ENCODE data around the gene CAMTA1. TPM values are rescaled to one million over a fixed set of nuclear protein-coding genes. Genes with fewer than 3 reads are reported as not detected.

CAMTA1 gene
- total RNA-seq, 2 donors from 2014 or later: 55.3 to 69.5 TPM

DNA sequence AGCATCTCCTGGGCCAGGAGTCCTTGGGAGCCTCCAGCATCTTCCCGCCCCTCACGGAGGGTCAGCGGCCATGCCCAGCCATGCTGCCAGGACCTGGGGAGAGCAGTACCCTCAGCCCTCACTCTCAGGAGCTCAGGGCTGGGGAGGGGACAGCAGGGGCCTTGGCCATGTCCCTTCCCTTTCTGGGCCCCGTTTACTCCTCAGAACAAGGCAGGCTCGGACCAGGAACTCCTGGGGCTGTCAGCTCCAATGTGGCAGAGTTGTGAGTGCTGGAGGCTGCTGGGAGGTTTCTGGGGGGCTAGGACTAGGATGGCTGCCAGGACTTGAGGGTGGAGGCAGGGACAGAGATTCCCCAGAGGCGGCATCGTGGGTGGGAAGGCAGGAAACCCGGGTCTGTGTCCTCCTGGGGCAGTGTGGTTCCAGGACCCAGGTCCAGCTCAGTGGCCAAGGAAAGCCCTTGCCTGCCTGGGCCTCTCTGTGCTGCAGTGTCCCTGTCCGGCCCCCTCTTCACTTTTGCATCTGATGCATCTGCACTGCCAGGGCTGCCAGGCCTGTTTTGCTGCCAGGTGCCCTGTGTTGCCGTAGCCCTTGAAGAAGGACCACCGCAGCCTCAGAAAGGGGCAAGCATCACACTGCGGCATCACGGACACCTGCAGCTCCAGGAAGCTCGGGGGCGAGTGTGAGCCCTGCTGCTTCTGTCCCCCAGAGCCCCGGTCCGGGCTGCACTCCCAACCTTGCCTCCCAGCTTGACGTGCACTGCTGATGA is 223.9 kb downstream of the CAMTA1 start:
- ATAC-seq (no peak), DNase-seq (no peak)
- Mint-ChIP-seq H3K4me3 (no peak overlapping the region), H3K27ac (no peak overlapping the region), H3K27me3 (peaks cover 60% of the 10 kb centered on the region), H3K36me3 (ENCODE audit: low read depth) (peaks cover 3% of the 10 kb centered on the region), H3K4me1 (peaks cover 9% of the 10 kb centered on the region)
- no peaks in the 10 kb centered on the region for H3K9me3 ChIP-seq (ENCODE audit: control insufficient read depth, low read length, poor library complexity, severe bottlenecking)

GRCh38 chr1:7009741-7010525 is 224.7 kb downstream of the CAMTA1 start:
- DNase-seq (no peak), ATAC-seq (no peak)

GRCh38 chr1:7010534-7011200 is 225.4 kb downstream of the CAMTA1 start:
- H3K4me1 Mint-ChIP-seq: peaks cover 6% of the 10 kb centered on the region
- ATAC-seq: no peak
- no peak overlapping the region for H3K27ac Mint-ChIP-seq
- no peak overlapping the region for H3K4me3 Mint-ChIP-seq
- peaks cover 53% of the 10 kb centered on the region for H3K27me3 Mint-ChIP-seq
- peaks cover 3% of the 10 kb centered on the region for H3K36me3 Mint-ChIP-seq (ENCODE audit: low read depth)
- H3K9me3 ChIP-seq (ENCODE audit: control insufficient read depth, low read length, poor library complexity, severe bottlenecking): no peaks in the 10 kb centered on the region
- no peak for DNase-seq

More at GRCh38 chr1:7009741-7010525, 224.7 kb downstream of the CAMTA1 start:
- Mint-ChIP-seq H3K36me3 (ENCODE audit: low read depth) (peaks cover 3% of the 10 kb centered on the region), H3K4me3 (no peak overlapping the region), H3K4me1 (peaks cover 9% of the 10 kb centered on the region), H3K27me3 (peaks cover 59% of the 10 kb centered on the region), H3K27ac (no peak overlapping the region)
- H3K9me3 ChIP-seq (ENCODE audit: control insufficient read depth, low read length, poor library complexity, severe bottlenecking): no peaks in the 10 kb centered on the region

- Mint-ChIP-seq H3K27ac (no peak overlapping the region), H3K4me1 (peaks cover 6% of the 10 kb centered on the region), H3K36me3 (ENCODE audit: low read depth) (peaks cover 3% of the 10 kb centered on the region), H3K4me3 (no peak overlapping the region), H3K27me3 (peaks cover 44% of the 10 kb centered on the region)
- DNase-seq (no peak), ATAC-seq (no peak)
- H3K9me3 ChIP-seq (ENCODE audit: control insufficient read depth, low read length, poor library complexity, severe bottlenecking): no peaks in the 10 kb centered on the region
Measured at GRCh38 chr1:7011826-7012225, 226.6 kb downstream of the CAMTA1 start.

- H3K27ac Mint-ChIP-seq: no peak overlapping the region
- H3K27me3 Mint-ChIP-seq: peaks cover 46% of the 10 kb centered on the region
- H3K4me3 Mint-ChIP-seq: no peak overlapping the region
- DNase-seq (no peak), ATAC-seq (no peak)
- H3K36me3 Mint-ChIP-seq (ENCODE audit: low read depth): peaks cover 3% of the 10 kb centered on the region
- no peaks in the 10 kb centered on the region for H3K9me3 ChIP-seq (ENCODE audit: control insufficient read depth, low read length, poor library complexity, severe bottlenecking)
- H3K4me1 Mint-ChIP-seq: peaks cover 6% of the 10 kb centered on the region
Measured at GRCh38 chr1:7012461-7012924, 227.2 kb downstream of the CAMTA1 start.

GRCh38 chr1:7013833-7014639 is 228.8 kb downstream of the CAMTA1 start:
- H3K9me3 ChIP-seq (ENCODE audit: control insufficient read depth, low read length, poor library complexity, severe bottlenecking): no peaks in the 10 kb centered on the region
- Mint-ChIP-seq H3K27ac (no peak overlapping the region), H3K4me3 (no peak overlapping the region), H3K4me1 (peaks cover 4% of the 10 kb centered on the region), H3K36me3 (ENCODE audit: low read depth) (peaks cover 3% of the 10 kb centered on the region), H3K27me3 (peaks cover 51% of the 10 kb centered on the region)
- ATAC-seq (no peak), DNase-seq (no peak)

GRCh38 chr1:7014640-7014930 is 229.3 kb downstream of the CAMTA1 start:
- Mint-ChIP-seq H3K4me1 (peaks cover 4% of the 10 kb centered on the region), H3K36me3 (ENCODE audit: low read depth) (peaks cover 3% of the 10 kb centered on the region), H3K4me3 (no peak overlapping the region), H3K27ac (no peak overlapping the region), H3K27me3 (peaks cover 57% of the 10 kb centered on the region)
- no peaks in the 10 kb centered on the region for H3K9me3 ChIP-seq (ENCODE audit: control insufficient read depth, low read length, poor library complexity, severe bottlenecking)
- no peak for ATAC-seq
- DNase-seq: no peak

DNA sequence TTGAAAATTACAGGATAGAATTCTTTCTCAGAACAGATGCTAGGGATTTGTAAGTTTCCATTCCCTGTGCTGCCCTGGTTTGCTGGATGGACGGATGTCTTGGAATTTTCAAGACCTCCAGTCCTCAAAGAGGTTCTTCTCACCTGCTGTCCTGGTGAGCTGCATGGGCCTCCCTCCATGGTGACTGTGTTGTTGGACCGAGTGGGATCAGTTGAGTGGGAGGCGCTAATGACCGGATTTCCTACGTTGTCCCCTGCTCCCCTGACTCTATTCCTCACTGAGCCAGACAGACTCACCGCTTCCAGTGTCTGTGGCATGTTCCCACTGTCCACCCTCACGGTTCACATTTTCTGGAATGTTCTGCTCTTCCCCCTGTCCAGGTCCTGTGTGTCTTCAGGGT is 229.8 kb downstream of the CAMTA1 start:
- Mint-ChIP-seq H3K36me3 (ENCODE audit: low read depth) (peaks cover 3% of the 10 kb centered on the region), H3K27me3 (peaks cover 61% of the 10 kb centered on the region), H3K27ac (no peak overlapping the region), H3K4me3 (no peak overlapping the region), H3K4me1 (peaks cover 4% of the 10 kb centered on the region)
- H3K9me3 ChIP-seq (ENCODE audit: control insufficient read depth, low read length, poor library complexity, severe bottlenecking): no peaks in the 10 kb centered on the region
- no peak for DNase-seq
- ATAC-seq: no peak

DNA sequence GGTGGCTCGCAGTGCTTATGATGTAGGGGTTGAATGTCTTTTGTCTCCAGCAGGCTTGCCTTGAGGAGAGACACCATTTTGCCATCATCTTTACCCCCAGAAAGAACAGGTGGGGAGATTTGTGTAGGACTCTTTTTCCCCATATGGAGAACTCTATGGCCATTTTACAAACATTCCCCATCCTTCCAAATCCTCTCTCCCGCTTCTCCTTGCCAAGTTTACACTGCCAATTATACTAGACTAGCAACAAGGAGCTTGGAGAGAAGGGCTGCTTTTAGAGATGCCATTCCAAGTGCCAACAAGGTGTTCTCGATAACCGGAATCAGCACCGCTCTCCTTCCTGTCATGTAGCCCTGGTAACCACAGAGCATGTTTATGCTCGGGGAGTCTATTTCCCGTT is 233.1 kb downstream of the CAMTA1 start:
- H3K36me3 Mint-ChIP-seq (ENCODE audit: low read depth): no peaks in the 10 kb centered on the region
- DNase-seq: no peak
- H3K4me3 Mint-ChIP-seq: no peak overlapping the region
- H3K4me1 Mint-ChIP-seq: no peaks in the 10 kb centered on the region
- H3K27me3 Mint-ChIP-seq: peaks cover 67% of the 10 kb centered on the region
- ATAC-seq: no peak
- H3K9me3 ChIP-seq (ENCODE audit: control insufficient read depth, low read length, poor library complexity, severe bottlenecking): no peaks in the 10 kb centered on the region
- no peak overlapping the region for H3K27ac Mint-ChIP-seq

- peaks cover 62% of the 10 kb centered on the region for H3K27me3 Mint-ChIP-seq
- DNase-seq: no peak
- no peaks in the 10 kb centered on the region for H3K9me3 ChIP-seq (ENCODE audit: control insufficient read depth, low read length, poor library complexity, severe bottlenecking)
- no peaks in the 10 kb centered on the region for H3K4me1 Mint-ChIP-seq
- ATAC-seq: no peak
- no peak overlapping the region for H3K4me3 Mint-ChIP-seq
- H3K36me3 Mint-ChIP-seq (ENCODE audit: low read depth): no peaks in the 10 kb centered on the region
- H3K27ac Mint-ChIP-seq: no peak overlapping the region
Measured at GRCh38 chr1:7018826-7019225, 233.6 kb downstream of the CAMTA1 start.

DNA sequence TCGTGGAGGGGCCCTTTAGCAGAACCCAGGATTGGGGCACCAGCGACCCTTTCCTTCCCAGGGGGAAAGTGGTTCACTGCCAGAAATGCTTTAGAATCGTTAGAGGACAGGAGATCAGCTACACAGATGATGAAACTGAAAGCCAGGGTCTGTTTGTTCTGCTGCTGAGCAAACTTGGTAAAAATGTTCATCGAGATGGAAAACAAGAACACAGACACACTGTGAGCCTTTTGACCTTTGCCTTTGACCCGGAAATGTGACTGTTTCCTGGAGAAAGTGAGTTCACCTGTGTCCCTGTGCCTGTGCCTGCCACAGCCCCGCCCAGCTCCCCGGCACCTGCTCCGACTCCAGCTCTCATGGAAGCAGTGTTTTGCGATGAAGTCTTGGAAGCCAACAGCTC is 234.3 kb downstream of the CAMTA1 start:
- H3K4me3 Mint-ChIP-seq: no peak overlapping the region
- ATAC-seq (no peak), DNase-seq (no peak)
- H3K9me3 ChIP-seq (ENCODE audit: control insufficient read depth, low read length, poor library complexity, severe bottlenecking): no peaks in the 10 kb centered on the region
- peaks cover 61% of the 10 kb centered on the region for H3K27me3 Mint-ChIP-seq
- no peaks in the 10 kb centered on the region for H3K36me3 Mint-ChIP-seq (ENCODE audit: low read depth)
- H3K27ac Mint-ChIP-seq: no peak overlapping the region
- no peaks in the 10 kb centered on the region for H3K4me1 Mint-ChIP-seq

DNA sequence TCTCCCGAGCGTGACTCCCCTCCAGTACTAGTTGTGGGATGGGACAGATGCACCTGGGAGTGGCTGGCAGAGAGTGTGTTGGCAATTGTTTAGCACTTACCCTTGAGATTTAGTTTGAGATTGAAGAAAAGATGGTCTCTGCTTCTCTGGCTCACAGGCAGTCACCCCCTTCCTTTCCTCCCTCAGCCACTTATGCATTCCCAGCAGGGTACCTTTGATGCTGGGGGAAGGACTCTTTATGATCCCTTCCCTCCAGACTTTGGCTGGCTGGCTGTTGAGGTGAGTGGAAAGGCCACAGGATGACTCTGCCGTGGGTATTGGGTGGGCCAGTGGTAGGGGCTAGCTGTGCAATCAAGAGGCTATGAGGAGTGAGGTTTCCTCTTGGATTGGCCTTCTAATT is 236.8 kb downstream of the CAMTA1 start:
- Mint-ChIP-seq H3K27me3 (peaks cover 66% of the 10 kb centered on the region), H3K4me1 (peaks cover 2% of the 10 kb centered on the region), H3K27ac (no peak overlapping the region), H3K4me3 (no peak overlapping the region), H3K36me3 (ENCODE audit: low read depth) (no peaks in the 10 kb centered on the region)
- no peaks in the 10 kb centered on the region for H3K9me3 ChIP-seq (ENCODE audit: control insufficient read depth, low read length, poor library complexity, severe bottlenecking)
- ATAC-seq (no peak), DNase-seq (no peak)

GRCh38 chr1:7025013-7025412 is 239.8 kb downstream of the CAMTA1 start:
- peaks cover 2% of the 10 kb centered on the region for H3K4me1 Mint-ChIP-seq
- DNase-seq: no peak
- no peak overlapping the region for H3K27ac Mint-ChIP-seq
- no peak overlapping the region for H3K4me3 Mint-ChIP-seq
- no peak for ATAC-seq
- no peaks in the 10 kb centered on the region for H3K9me3 ChIP-seq (ENCODE audit: control insufficient read depth, low read length, poor library complexity, severe bottlenecking)
- H3K27me3 Mint-ChIP-seq: peaks cover 36% of the 10 kb centered on the region
- H3K36me3 Mint-ChIP-seq (ENCODE audit: low read depth): no peaks in the 10 kb centered on the region
